Testis (tissue), 3 donors: Measurements from ENCODE around the gene KLHL22. TPM values are rescaled to one million over a fixed set of nuclear protein-coding genes. Genes with fewer than 3 reads are reported as not detected.
A peak's percentile ranks its signal among the peaks of the same experiment; 100 is the strongest.

Experiments used
- DNase-seq: peaks from one replicate; pipeline ENCODE4 v3.0.0-alpha.2; 2019
- H3K27ac ChIP-seq, 2 donors: fragments of 200-600 bp; sonication (generic); one replicate each; pipeline ENCODE4 v1.5.1; 2019
- H3K27me3 ChIP-seq: fragments of 200-600 bp; sonication (generic); one replicate; pipeline ENCODE4 v1.5.1; 2019
- H3K36me3 ChIP-seq: fragments of 200-600 bp; sonication (generic); one replicate; pipeline ENCODE4 v1.5.1; 2017; ENCODE audit warnings: low read depth; ENCODE audit errors: missing control alignments
- H3K4me1 ChIP-seq: fragments of 200-600 bp; sonication (generic); one replicate; pipeline ENCODE4 v1.5.1; 2019
- H3K4me3 ChIP-seq, 2 donors: fragments of 200-600 bp; sonication (generic); one replicate each; pipeline ENCODE4 v1.5.1; 2017 to 2019
- H3K9me3 ChIP-seq: fragments of 200-600 bp; sonication (generic); one replicate; pipeline ENCODE4 v1.5.1; 2017
- POLR2A ChIP-seq: fragments of 450-650 bp; IDR thresholded peaks from one replicate; pipeline ENCODE4 v1.6.1; 2017; ENCODE audit warnings: antibody characterized with exemption, mild to moderate bottlenecking, moderate library complexity
- WGBS, 2 donors: methylation state at CpG; one replicate each; pipeline ENCODE4 v1.1.5; 2018; 5-methylcytosine and 5-hydroxymethylcytosine counted together
- intact Hi-C: fragments of 100-400 bp; cut with DNase I; formaldehyde crosslinking; loops from one replicate; pipeline ENCODE4 v1.15.1; 2023; ENCODE audit warnings: low total_unique reads
- polyA plus RNA-seq: library from polyadenylated mRNA; stranded (reverse); fragments of 350-450 nt; fragmentation: Illumina TruSeq; extraction: RNeasy Lipid Tissue Mini Kit (QIAGEN cat#74804); gene quantifications from one replicate; pipeline ENCODE4 v1.2.3, GENCODE V29; 2014; ENCODE audit warnings: low read depth, low replicate concordance; ENCODE audit not compliant: insufficient read depth
- total RNA-seq, 2 donors: library from RNA; depleted of rRNA; stranded (reverse); fragments of >200 nt; gene quantifications; one replicate each; pipeline ENCODE4 v1.2.3, GENCODE V29; 2016
- TF ChIP-seq, protein P1 (sequence below), 3 experiments: fragments of 450-650 bp in 2 of 3; fragments of 200-600 bp in 1 of 3; sonication (generic) in 1 of 3; IDR thresholded peaks; one replicate each; pipeline ENCODE4 v1.5.1; 2016 to 2019; ENCODE audit warnings: antibody characterized with exemption in 3 of 3, mild to moderate bottlenecking in 2 of 3, moderate library complexity in 1 of 3

KLHL22 gene
- total and polyA plus RNA-seq, 3 donors from 2014 or later: 18.1 to 41.7 (median 39.8) TPM

DNA sequence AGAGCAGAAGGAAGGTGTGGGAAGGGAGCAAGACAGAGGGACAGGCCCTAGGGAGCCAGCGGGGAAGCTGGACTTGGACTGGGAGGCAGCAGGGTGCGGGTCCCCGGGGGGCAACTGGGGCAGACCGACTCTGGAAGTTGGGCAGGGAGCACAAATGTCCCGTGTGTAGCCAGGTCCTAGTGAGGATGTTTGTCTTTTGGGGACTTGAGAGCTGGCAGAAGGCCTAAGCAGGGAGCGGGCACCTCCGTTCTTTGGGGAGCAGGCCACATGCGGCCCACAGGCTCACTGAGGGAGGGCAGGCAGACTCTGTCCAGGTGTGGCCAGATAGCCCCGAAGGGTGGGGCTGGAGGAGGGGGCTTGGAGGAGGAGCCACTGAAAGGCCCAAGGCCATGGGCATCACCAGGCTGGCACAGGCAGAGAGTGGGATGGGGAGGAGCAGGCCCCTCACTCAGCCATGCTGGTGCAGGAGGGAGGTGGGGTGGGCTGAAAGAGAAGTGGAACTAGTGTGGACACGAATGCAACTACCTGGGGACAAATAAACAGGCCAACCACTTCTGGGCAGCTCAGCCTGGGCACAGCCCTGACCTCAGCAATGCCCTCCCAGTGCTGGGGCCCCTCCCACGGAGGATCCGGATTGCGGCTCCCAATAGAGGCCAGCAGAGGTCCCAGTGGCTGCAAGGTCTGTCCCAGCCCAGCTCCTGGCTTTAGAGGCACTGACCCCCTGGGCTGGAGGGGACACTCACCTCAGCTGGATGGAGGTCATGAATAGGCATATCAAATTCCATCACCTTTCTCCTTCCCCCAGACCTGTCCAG lies 56.7 kb downstream of the KLHL22 start:
- WGBS, 2 donors: 37 to 61% methylated on average over 11 to 13 of the region's 13 CpGs
- TF ChIP-seq, protein P1, sequence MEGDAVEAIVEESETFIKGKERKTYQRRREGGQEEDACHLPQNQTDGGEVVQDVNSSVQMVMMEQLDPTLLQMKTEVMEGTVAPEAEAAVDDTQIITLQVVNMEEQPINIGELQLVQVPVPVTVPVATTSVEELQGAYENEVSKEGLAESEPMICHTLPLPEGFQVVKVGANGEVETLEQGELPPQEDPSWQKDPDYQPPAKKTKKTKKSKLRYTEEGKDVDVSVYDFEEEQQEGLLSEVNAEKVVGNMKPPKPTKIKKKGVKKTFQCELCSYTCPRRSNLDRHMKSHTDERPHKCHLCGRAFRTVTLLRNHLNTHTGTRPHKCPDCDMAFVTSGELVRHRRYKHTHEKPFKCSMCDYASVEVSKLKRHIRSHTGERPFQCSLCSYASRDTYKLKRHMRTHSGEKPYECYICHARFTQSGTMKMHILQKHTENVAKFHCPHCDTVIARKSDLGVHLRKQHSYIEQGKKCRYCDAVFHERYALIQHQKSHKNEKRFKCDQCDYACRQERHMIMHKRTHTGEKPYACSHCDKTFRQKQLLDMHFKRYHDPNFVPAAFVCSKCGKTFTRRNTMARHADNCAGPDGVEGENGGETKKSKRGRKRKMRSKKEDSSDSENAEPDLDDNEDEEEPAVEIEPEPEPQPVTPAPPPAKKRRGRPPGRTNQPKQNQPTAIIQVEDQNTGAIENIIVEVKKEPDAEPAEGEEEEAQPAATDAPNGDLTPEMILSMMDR (IDR thresholded peaks at IDR 0.05): no peak
- TF ChIP-seq POLR2A: no peak
- H3K36me3 ChIP-seq: no peaks in the 10 kb centered on the region
- H3K27ac ChIP-seq: peak overlapping the region; percentile 89 to 90
- no peak for DNase-seq
- peaks cover 11% of the 10 kb centered on the region for H3K4me1 ChIP-seq
- no peaks in the 10 kb centered on the region for H3K9me3 ChIP-seq
- intact Hi-C loops: no loop called here
- no peaks in the 10 kb centered on the region for H3K27me3 ChIP-seq
- H3K4me3 ChIP-seq: peak overlapping the region; percentile 63 to 77

DNA sequence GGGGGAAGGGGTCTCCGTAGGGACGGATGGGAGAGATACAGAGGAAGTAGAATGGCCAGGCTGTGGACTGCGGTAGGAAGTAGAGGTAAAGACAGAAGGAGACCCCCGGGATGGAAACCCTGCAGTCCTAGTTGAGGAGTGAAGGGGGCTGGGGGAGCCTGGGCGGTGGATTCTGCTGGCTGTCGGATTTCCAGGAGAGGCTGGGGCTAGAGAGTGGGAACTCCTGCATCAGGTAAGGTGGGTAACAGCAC lies 57.2 kb downstream of the KLHL22 start:
- 10 to 13% methylated on average over 6 of the region's 6 CpGs for WGBS, 2 donors
- no peaks in the 10 kb centered on the region for H3K9me3 ChIP-seq
- no peaks in the 10 kb centered on the region for H3K27me3 ChIP-seq
- DNase-seq: no peak
- H3K27ac ChIP-seq: peak overlapping the region; percentile 89 to 90
- no peaks in the 10 kb centered on the region for H3K36me3 ChIP-seq
- no peak for TF ChIP-seq POLR2A
- TF ChIP-seq, protein P1 (IDR thresholded peaks at IDR 0.05): no peak
- H3K4me1 ChIP-seq: peaks cover 11% of the 10 kb centered on the region
- intact Hi-C loops: no loop called here
- H3K4me3 ChIP-seq: peak overlapping the region; percentile 63 to 77

DNA sequence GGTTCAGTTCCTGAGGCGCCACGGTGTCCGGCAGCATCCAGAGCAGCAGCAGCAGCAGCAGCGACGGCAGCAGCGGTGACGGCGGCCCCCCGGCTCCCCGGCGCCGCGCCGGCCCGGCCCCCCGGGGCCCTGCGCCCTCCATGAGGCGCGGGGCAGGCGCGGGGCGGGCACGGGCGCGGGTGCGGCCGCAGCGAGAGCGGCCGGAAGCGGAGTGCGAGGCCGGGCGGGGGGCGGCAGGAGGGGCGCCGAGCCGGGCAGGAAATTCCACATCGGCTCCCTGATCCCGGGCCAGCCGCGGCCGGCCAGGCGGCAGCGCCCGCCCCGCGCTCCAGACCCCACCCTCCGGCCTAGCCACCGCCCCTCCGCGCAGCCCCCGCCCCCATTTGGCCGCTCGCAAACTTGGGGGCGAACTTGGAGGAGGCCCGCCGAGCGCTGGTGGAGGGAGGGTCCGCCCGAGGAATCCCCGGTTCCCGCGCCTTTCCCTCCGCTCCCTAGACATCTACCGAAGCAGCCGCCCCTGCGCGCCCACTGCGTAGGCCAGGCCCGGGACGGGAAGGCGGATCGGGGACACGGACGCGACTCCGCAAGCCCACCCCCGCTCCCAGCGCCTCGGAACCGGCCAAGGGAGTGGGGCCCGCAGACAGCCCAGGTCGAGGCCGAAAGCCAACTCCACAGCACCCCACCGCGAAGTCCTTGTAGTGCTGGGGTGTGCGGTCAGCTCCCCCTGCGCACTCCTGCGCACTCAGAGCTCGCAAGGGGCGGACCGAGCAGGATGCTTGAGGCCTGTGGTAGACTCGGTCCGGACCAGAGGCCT lies 57.8 kb downstream of the KLHL22 start, which contains the start of gene SCARF2:
Gene SCARF2 (minus strand): TSS at position 213 of the 814 bp plus-strand sequence. CDS start 71 bp downstream, at position 142.
- intact Hi-C loops: no loop called here
- no peaks in the 10 kb centered on the region for H3K36me3 ChIP-seq
- H3K4me3 ChIP-seq: peak within 1 kb of the TSS; percentile 63 to 77
- no peak for DNase-seq
- no peak for TF ChIP-seq POLR2A
- TF ChIP-seq, protein P1 (IDR thresholded peaks at IDR 0.05): no peak
- no peaks in the 10 kb centered on the region for H3K9me3 ChIP-seq
- peaks cover 11% of the 10 kb centered on the region for H3K4me1 ChIP-seq
- H3K27me3 ChIP-seq: no peaks in the 10 kb centered on the region
- 0 to 1% methylated on average over 12 to 73 of the region's 95 CpGs for WGBS, 2 donors
- peak within 1 kb of the TSS; percentile 89 to 90 for H3K27ac ChIP-seq

DNA sequence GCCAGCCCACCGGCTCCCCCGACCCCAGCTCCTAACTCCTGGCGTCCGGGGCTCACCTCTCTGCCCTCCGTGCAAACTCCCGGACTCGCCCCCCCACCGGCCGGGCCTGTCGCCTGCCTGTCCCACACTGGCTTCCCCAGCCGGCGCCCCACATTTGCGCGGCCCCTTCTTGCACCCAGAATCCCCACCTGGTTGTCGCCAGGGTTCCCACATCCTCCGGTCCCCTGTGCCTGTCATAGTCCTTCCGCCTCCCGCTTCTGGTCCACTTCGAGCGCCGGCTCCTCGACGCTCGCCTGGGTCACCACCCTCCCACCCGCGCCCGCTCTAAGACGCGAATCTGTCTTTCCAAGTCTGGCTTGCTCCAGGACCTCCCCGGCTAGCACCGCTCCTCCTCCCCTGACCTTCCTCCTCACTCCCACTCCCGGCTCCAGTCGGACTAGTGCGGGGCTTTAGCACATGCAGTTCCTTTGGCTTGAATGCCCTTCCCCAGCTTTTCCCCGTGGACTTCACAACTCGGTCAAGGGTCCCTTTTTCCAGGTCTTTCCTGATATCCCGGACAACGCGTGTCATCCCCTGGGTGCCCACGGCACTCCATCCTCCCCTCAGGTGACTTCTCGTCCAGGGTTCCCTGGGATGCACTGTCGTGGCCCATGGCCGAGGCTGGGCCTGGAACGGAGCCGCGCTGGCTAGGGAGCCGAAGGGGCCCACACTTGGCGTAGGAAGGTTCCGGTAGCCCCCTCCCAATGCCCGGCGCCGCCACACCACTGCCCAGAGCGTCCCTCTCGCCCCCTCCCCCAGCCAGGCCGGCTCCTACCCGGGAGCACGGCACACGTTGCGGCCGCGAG lies 58.6 kb downstream of the KLHL22 start:
- no peak for TF ChIP-seq POLR2A
- TF ChIP-seq, protein P1 (IDR thresholded peaks at IDR 0.05): no peak
- Histone ChIP-seq H3K4me1 (peaks cover 11% of the 10 kb centered on the region), H3K27ac (peak overlapping the region; percentile 50 to 90), H3K27me3 (no peaks in the 10 kb centered on the region), H3K9me3 (no peaks in the 10 kb centered on the region), H3K4me3 (peak overlapping the region; percentile 63 to 72), H3K36me3 (no peaks in the 10 kb centered on the region)
- intact Hi-C loops: no loop called here
- 1% methylated on average over 43 to 61 of the region's 61 CpGs for WGBS, 2 donors
- DNase-seq: no peak
